GM12873 (cell line): ENCODE results near the gene NEDD8.

ENCODE experiments used
- CTCF ChIP-seq: IDR thresholded peaks from 2 replicates; pipeline ENCODE4 v1.5.1; 2012; ENCODE audit warnings: low read depth, mild to moderate bottlenecking, moderate library complexity, low read length, control low read depth; ENCODE audit not compliant: insufficient read depth; ENCODE audit errors: missing control alignments

NEDD8 gene

GRCh38 chr14:24235804-24236688 is 3.9 kb upstream of the NEDD8 start:
- TF ChIP-seq CTCF, result no peak

- no peak for TF ChIP-seq CTCF
Observed at GRCh38 chr14:24234095-24235005, 2.2 kb upstream of the NEDD8 start.

GRCh38 chr14:24233538-24233866 is 1.3 kb upstream of the NEDD8 start:
- no peak for TF ChIP-seq CTCF

GRCh38 chr14:24232645-24233537 is 724 bp upstream of the NEDD8 start, which contains the start of gene GMPR2:
TSS of gene GMPR2 (plus strand) at chr14:24232929. CDS start at chr14:24233254, 325 bp downstream.
- no peak for TF ChIP-seq CTCF

- no peak for TF ChIP-seq CTCF
Observed at GRCh38 chr14:24231263-24232120, 675 bp downstream of the NEDD8 start.

GRCh38 chr14:24228902-24229301 is 3.3 kb downstream of the NEDD8 start:
- no peak for TF ChIP-seq CTCF
